ENCODE measurements around the gene HTT. TPM values are rescaled to one million over a fixed set of nuclear protein-coding genes. Genes with fewer than 3 reads are reported as not detected.

HTT gene
- total and polyA plus RNA-seq, 4 donors = 8.6 to 39.8 (median 16.4) TPM

DNA sequence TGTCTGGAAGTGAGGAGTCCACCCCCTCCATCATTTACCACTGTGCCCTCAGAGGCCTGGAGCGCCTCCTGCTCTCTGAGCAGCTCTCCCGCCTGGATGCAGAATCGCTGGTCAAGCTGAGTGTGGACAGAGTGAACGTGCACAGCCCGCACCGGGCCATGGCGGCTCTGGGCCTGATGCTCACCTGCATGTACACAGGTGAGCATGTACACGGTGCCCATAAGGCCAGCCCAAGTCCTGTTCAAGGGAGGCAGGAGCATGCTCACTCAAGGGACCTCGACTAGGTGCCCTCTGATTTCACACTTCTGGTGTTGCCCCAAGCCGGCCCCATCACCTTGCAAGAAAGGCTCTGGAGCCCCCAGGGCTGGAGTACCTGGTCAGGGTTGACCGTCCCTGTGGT lies 161.1 kb downstream of the HTT start:
- no peaks in the 10 kb centered on the region for H3K4me1 ChIP-seq (ENCODE audit: control insufficient read depth in 4 of 4, insufficient read depth in 4 of 4, low read length in 3 of 4)
- no peak overlapping the region for H3K27ac ChIP-seq (ENCODE audit: low read depth in 1 of 2, low read length in 2 of 2)
- no peak for TF ChIP-seq FOXA1 (IDR thresholded peaks at IDR 0.05)
- TF ChIP-seq TAF1 (conservative IDR thresholded peaks at IDR 0.05) = no peak
- no peak for TF ChIP-seq GABPA (IDR thresholded peaks at IDR 0.05 in 1 of 2, conservative IDR thresholded peaks at IDR 0.05 in 1 of 2)
- TF ChIP-seq, protein P1, sequence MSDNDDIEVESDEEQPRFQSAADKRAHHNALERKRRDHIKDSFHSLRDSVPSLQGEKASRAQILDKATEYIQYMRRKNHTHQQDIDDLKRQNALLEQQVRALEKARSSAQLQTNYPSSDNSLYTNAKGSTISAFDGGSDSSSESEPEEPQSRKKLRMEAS (IDR thresholded peaks at IDR 0.05) = no peak
- no peak for TF ChIP-seq HNF4A (conservative IDR thresholded peaks at IDR 0.05)
- TF ChIP-seq ZBTB33 (IDR thresholded peaks at IDR 0.05) = no peak
- TF ChIP-seq EGR1 (IDR thresholded peaks at IDR 0.05; ENCODE audit: low read depth in 2 of 2) = no peak
- TF ChIP-seq REST (IDR thresholded peaks at IDR 0.05) = no peak
- no peak for TF ChIP-seq FOXA2 (IDR thresholded peaks at IDR 0.05)
- no peak for TF ChIP-seq NR2F2 (IDR thresholded peaks at IDR 0.05)
- TF ChIP-seq JUND (IDR thresholded peaks at IDR 0.05) = no peak
- no peak for TF ChIP-seq RAD21 (IDR thresholded peaks at IDR 0.05)
- no peak for TF ChIP-seq HNF4G (IDR thresholded peaks at IDR 0.05)
- no peak for TF ChIP-seq YY1 (IDR thresholded peaks at IDR 0.05)
- no peak for TF ChIP-seq ATF3 (IDR thresholded peaks at IDR 0.05)
- no peak for TF ChIP-seq SP1 (IDR thresholded peaks at IDR 0.05)
- no peak for TF ChIP-seq RXRA (IDR thresholded peaks at IDR 0.05)
- TF ChIP-seq, protein P2, sequence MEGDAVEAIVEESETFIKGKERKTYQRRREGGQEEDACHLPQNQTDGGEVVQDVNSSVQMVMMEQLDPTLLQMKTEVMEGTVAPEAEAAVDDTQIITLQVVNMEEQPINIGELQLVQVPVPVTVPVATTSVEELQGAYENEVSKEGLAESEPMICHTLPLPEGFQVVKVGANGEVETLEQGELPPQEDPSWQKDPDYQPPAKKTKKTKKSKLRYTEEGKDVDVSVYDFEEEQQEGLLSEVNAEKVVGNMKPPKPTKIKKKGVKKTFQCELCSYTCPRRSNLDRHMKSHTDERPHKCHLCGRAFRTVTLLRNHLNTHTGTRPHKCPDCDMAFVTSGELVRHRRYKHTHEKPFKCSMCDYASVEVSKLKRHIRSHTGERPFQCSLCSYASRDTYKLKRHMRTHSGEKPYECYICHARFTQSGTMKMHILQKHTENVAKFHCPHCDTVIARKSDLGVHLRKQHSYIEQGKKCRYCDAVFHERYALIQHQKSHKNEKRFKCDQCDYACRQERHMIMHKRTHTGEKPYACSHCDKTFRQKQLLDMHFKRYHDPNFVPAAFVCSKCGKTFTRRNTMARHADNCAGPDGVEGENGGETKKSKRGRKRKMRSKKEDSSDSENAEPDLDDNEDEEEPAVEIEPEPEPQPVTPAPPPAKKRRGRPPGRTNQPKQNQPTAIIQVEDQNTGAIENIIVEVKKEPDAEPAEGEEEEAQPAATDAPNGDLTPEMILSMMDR (IDR thresholded peaks at IDR 0.05; ENCODE audit: low read depth, low read length, missing input control) = no peak
- DNase-seq (ENCODE audit: low spot score) = no peak
- H3K27me3 ChIP-seq (ENCODE audit: control insufficient read depth in 4 of 4, insufficient read depth in 4 of 4, low read length in 3 of 4) = no peaks in the 10 kb centered on the region
- peaks cover 14 to 79% (median 37%) of the 10 kb centered on the region in 4 donors for H3K36me3 ChIP-seq (ENCODE audit: control insufficient read depth in 4 of 4, insufficient read depth in 3 of 4, low read depth in 1 of 4, low read length in 3 of 4)
- H3K9ac ChIP-seq (ENCODE audit: low read depth in 1 of 2, low read length in 2 of 2) = no peak overlapping the region
- no peaks in the 10 kb centered on the region for H3K9me3 ChIP-seq (ENCODE audit: control insufficient read depth in 4 of 4, low read length in 3 of 4)
- H3K4me3 ChIP-seq (ENCODE audit: low read depth in 1 of 3, low read length in 3 of 3) = no peak overlapping the region
- 94% methylated on average over 11 of the region's 11 CpGs for WGBS
